ENCODE data around the gene PLAAT5. TPM values are rescaled to one million over a fixed set of nuclear protein-coding genes. Genes with fewer than 3 reads are reported as not detected.

PLAAT5 gene
- total RNA-seq, 1 donor from 2014 or later = not detected

- POLR2A ChIA-PET = no interaction called here
Observed at GRCh38 chr11:63502252-63502820, 11.4 kb upstream of the PLAAT5 start.

DNA sequence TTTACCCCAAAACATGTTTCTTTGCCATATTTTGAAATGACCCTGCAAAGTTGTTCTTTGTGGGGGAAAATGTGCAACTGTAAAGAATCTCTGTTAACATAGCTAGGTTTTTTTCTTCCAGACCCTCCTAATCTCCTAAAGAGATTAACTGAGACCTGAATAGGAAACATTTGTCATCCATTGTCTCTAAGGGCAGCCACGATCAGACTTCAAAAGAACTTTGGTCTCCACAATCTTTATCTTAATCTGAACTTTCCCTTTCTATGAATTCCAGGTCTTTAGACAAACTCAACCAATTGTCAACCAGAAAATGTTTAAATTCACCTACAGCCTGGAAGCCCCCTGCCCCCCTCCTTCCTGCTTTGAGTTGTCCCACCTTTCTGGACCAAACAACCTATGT lies 10.3 kb upstream of the PLAAT5 start:
- DNase-seq (no peak), ATAC-seq (ENCODE audit: low read depth) (no peak)
- peaks cover 2% of the 10 kb centered on the region for H3K4me1 Mint-ChIP-seq
- H3K4me3 Mint-ChIP-seq = no peak overlapping the region
- ChIA-PET CTCF (no interaction called here), POLR2A (no interaction called here)
- peaks cover 4% of the 10 kb centered on the region for H3K36me3 Mint-ChIP-seq (ENCODE audit: low read depth)
- H3K27me3 Mint-ChIP-seq = peaks cover 34% of the 10 kb centered on the region
- H3K9me3 Mint-ChIP-seq = peaks cover 13% of the 10 kb centered on the region
- TF ChIP-seq, protein P1, sequence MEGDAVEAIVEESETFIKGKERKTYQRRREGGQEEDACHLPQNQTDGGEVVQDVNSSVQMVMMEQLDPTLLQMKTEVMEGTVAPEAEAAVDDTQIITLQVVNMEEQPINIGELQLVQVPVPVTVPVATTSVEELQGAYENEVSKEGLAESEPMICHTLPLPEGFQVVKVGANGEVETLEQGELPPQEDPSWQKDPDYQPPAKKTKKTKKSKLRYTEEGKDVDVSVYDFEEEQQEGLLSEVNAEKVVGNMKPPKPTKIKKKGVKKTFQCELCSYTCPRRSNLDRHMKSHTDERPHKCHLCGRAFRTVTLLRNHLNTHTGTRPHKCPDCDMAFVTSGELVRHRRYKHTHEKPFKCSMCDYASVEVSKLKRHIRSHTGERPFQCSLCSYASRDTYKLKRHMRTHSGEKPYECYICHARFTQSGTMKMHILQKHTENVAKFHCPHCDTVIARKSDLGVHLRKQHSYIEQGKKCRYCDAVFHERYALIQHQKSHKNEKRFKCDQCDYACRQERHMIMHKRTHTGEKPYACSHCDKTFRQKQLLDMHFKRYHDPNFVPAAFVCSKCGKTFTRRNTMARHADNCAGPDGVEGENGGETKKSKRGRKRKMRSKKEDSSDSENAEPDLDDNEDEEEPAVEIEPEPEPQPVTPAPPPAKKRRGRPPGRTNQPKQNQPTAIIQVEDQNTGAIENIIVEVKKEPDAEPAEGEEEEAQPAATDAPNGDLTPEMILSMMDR (IDR thresholded peaks at IDR 0.05) = no peak
- no peak overlapping the region for H3K27ac Mint-ChIP-seq
- intact Hi-C loops (cut with micrococcal nuclease) = no loop called here

More at GRCh38 chr11:63502252-63502820, 11.4 kb upstream of the PLAAT5 start:
- Mint-ChIP-seq H3K4me1 (peaks cover 2% of the 10 kb centered on the region), H3K27ac (no peak overlapping the region), H3K9me3 (peaks cover 13% of the 10 kb centered on the region), H3K27me3 (peaks cover 38% of the 10 kb centered on the region), H3K36me3 (ENCODE audit: low read depth) (peaks cover 4% of the 10 kb centered on the region), H3K4me3 (no peak overlapping the region)
- DNase-seq (no peak), ATAC-seq (ENCODE audit: low read depth) (no peak)
- TF ChIP-seq, protein P1 (IDR thresholded peaks at IDR 0.05) = no peak
- CTCF ChIA-PET = no interaction called here
- intact Hi-C loops (cut with micrococcal nuclease) = no loop called here

DNA sequence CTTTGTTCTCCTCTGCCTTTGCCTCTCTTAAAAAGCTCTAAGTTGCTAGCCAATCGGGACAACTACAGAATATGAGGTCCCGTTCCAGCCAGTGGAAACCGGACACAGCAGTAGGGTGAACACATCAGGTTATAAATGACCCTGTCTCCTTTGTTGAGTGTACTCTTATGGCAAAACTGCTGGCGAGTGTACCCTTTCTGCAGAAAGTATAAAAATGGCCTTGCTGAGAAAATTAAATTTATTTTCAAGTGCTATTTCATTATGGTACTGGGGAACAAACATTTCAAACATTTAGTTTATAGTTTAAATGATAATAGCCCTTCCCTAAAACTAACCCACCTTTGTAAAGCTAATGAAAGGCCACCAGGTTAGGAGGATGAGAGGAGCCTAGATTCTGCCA lies 8.9 kb upstream of the PLAAT5 start:
- intact Hi-C loops (cut with micrococcal nuclease) = no loop called here
- POLR2A ChIA-PET = no interaction called here
- Mint-ChIP-seq H3K27ac (no peak overlapping the region), H3K4me1 (no peaks in the 10 kb centered on the region), H3K9me3 (peaks cover 13% of the 10 kb centered on the region), H3K4me3 (no peak overlapping the region), H3K36me3 (ENCODE audit: low read depth) (peaks cover 4% of the 10 kb centered on the region), H3K27me3 (peaks cover 34% of the 10 kb centered on the region)
- ATAC-seq (ENCODE audit: low read depth) (no peak), DNase-seq (no peak)
- CTCF ChIA-PET = no interaction called here
- TF ChIP-seq, protein P1 (IDR thresholded peaks at IDR 0.05) = no peak

DNA sequence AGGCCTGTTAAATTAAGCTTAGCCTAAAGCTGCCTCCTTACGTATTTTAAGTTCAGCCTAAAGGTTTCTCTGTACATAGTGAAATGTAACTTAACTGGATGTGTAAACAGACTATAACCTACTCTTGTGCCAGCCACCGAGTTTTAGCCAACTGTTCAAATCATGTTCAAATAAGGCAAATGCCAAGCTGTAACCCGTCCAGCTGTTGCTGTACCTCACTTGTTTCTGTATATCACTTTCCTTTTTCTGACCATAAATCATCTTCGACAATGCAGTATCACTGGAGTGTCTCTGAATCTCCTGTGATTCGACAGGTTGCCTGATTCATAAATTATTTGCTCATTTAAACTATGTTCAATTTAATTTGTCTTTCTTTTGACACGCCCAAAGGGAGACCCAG lies 4.0 kb upstream of the PLAAT5 start:
- ATAC-seq (ENCODE audit: low read depth) (no peak), DNase-seq (no peak)
- peaks cover 53% of the 10 kb centered on the region for H3K27me3 Mint-ChIP-seq
- intact Hi-C loops (cut with micrococcal nuclease) = no loop called here
- no peak overlapping the region for H3K4me3 Mint-ChIP-seq
- peaks cover 2% of the 10 kb centered on the region for H3K36me3 Mint-ChIP-seq (ENCODE audit: low read depth)
- ChIA-PET CTCF (interaction anchor here (0.6 kb wide), 1 partner anchor 114 kb away, joined by 3 read pairs; no protein-coding TSS in a partner anchor), POLR2A (no interaction called here)
- H3K9me3 Mint-ChIP-seq = peaks cover 7% of the 10 kb centered on the region
- TF ChIP-seq, protein P1 (IDR thresholded peaks at IDR 0.05) = no peak
- H3K27ac Mint-ChIP-seq = no peak overlapping the region
- peaks cover 6% of the 10 kb centered on the region for H3K4me1 Mint-ChIP-seq

DNA sequence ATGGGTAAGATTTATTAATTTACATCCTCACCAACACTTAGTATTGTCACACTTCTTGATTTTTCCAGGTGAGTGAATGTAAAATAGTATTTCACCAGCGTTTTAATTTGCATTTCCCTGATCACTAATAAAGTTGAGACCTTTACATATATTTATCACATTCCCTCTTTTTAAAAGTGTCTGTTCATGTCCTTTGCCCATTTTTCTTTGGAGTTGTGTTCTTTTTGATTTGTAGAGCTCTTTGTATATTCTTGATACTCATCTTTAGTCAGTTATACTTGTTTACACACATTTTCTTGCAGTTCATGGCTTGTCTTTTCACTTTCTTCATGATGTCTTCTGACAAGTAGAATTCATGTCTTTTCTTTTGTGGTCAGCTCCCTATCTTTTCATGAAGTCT lies 2.2 kb upstream of the PLAAT5 start:
- no peak overlapping the region for H3K27ac Mint-ChIP-seq
- ATAC-seq (ENCODE audit: low read depth) (no peak), DNase-seq (no peak)
- ChIA-PET POLR2A (no interaction called here), CTCF (no interaction called here)
- peaks cover 3% of the 10 kb centered on the region for H3K9me3 Mint-ChIP-seq
- H3K4me1 Mint-ChIP-seq = peaks cover 6% of the 10 kb centered on the region
- TF ChIP-seq, protein P1 (IDR thresholded peaks at IDR 0.05) = no peak
- intact Hi-C loops (cut with micrococcal nuclease) = no loop called here
- peaks cover 50% of the 10 kb centered on the region for H3K27me3 Mint-ChIP-seq
- H3K4me3 Mint-ChIP-seq = no peak overlapping the region
- H3K36me3 Mint-ChIP-seq (ENCODE audit: low read depth) = peaks cover 2% of the 10 kb centered on the region

Data from activated B cell treated with CpG ODN at 0.5 μM for 24 hours (primary cell).